AG10803 (cell line): ENCODE data around the gene IFT88.

Experiments
- DNase-seq: peaks from one replicate; pipeline ENCODE4 v3.0.0; 2010; ENCODE audit warnings: low read depth
- H3K4me3 ChIP-seq: 2 replicates; pipeline ENCODE4 v1.5.1; 2011; ENCODE audit warnings: mild to moderate bottlenecking, low read length, control low read depth
- TF ChIP-seq, protein P1 (sequence below): conservative IDR thresholded peaks from 2 replicates; pipeline ENCODE4 v1.5.1; 2011; ENCODE audit warnings: mild to moderate bottlenecking, low read length, control low read depth, inconsistent platforms

IFT88 gene

DNA sequence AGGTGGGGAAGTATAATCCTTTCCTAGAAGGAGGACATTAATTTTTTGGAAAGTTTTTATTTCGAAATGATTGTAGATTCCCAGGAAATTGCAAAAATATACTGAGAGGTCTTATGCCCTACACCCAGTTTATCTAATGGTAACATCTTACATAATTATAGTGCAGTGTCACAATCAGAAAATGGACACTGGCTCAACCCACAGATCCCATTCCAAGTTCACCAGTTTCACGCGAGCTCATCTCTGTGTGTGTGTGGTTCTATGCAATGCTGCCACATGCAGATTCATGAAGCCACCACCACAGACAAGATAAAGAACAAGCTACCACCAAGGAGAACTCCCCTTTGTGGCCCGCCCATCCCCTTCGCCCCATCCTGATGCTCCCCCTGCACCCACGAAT, 160.9 kb downstream of the IFT88 start:
- DNase-seq: no peak
- TF ChIP-seq, protein P1, sequence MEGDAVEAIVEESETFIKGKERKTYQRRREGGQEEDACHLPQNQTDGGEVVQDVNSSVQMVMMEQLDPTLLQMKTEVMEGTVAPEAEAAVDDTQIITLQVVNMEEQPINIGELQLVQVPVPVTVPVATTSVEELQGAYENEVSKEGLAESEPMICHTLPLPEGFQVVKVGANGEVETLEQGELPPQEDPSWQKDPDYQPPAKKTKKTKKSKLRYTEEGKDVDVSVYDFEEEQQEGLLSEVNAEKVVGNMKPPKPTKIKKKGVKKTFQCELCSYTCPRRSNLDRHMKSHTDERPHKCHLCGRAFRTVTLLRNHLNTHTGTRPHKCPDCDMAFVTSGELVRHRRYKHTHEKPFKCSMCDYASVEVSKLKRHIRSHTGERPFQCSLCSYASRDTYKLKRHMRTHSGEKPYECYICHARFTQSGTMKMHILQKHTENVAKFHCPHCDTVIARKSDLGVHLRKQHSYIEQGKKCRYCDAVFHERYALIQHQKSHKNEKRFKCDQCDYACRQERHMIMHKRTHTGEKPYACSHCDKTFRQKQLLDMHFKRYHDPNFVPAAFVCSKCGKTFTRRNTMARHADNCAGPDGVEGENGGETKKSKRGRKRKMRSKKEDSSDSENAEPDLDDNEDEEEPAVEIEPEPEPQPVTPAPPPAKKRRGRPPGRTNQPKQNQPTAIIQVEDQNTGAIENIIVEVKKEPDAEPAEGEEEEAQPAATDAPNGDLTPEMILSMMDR: no peak
- no peak overlapping the region for H3K4me3 ChIP-seq

DNA sequence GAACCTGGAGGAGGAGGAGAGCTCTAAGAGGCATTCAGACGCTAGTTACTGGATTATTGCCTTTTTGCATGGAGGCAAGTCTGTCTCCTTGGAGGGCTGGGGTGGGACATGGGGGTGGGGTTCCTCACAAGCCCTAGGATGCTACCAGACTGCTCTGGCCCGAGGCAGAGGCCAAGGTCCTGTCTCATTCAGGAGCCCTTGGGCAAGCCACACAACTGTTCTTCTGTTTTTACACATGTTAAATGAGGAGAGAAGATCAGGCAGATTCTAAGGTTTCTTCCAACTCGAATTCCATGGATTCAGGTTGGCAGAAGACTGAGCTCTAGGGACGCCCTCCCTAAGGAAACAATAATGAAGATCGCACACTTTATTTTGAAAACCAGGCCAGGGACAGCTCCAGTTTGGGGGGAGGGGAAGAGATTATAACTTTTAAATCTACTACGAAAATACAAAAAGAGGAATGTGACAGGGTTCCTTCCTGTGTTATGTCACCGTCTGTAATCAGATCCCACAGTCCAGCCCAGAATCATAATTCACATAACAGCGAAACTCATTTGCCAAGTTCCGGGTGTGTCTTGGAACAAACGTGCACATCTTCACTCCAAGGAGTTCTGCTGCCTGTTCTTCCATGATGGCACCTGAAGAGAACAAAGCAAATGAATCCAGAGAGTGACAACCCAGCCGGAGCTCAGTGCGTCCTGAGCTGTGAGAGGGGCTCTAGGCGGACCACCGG, 161.8 kb downstream of the IFT88 start:
- no peak overlapping the region for H3K4me3 ChIP-seq
- DNase-seq: peak; percentile 31
- TF ChIP-seq, protein P1: no peak

DNA sequence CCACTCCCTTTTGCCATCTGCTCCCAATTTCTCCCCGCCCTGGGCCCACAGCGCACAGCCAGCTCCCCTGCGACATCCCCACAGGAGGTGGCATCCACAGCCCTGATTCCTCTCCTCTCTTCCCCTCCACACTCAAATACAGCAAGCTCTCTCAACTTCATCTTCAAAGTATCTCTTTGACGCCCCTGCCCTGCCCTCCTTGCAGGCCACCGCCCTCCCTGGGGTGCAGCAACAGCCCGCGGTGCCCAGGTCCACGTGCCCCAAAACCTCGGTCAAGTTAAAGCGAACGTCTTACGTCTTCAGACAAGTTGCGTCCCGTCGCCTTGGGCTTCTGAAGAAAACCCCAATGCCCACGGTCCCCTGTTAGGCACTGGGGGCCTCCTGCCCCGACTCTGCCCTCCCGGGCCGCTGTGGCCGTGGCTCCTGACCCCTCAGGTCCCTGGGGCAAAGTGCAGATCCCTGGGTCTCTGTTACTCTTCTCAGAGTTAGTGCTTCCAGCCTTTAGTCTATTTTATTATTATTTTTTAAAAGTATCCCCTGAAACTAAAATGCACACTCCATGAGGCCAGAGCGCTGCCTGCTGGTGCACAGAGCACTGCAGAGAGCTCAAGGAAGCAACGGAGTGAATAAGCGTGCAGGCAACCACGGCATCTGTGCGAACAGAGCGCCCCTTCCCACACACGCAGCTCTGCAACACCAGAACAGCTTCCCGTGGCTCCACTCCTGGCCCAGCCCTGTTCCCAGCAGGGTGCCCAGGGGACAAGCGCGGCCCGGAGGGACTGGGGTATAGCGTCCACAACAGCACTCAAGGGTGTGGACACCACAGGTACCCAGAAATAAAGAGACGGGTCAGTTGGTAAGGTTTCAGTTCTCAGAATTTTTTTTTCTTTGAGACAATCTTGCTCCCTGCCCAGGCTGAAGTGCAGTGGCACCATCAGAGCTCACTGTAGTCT, 163.0 kb downstream of the IFT88 start:
- TF ChIP-seq, protein P1: no peak
- no peak for DNase-seq

DNA sequence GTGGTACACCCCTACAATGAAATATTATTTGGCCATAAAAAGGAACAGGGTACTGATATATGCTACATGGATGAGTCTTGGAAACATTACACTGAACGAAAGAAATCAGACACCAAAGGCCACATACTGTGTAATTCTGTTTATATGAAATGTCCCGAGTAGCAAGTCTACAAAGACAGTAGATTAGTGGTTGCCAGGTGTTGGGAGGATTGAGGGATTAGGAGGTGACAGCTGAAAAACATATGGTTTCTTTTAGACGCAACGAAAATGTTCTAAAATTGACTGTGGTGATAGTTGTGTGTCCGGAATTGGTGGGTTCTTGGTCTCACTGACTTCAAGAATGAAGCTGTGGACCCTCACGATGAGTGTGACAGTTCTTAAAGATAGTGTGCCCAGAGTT, 171.7 kb downstream of the IFT88 start:
- DNase-seq: no peak
- H3K4me3 ChIP-seq: no peak overlapping the region
- TF ChIP-seq, protein P1: no peak

More for the DNA sequence above, 163.0 kb downstream of the IFT88 start:
- no peak overlapping the region for H3K4me3 ChIP-seq

DNA sequence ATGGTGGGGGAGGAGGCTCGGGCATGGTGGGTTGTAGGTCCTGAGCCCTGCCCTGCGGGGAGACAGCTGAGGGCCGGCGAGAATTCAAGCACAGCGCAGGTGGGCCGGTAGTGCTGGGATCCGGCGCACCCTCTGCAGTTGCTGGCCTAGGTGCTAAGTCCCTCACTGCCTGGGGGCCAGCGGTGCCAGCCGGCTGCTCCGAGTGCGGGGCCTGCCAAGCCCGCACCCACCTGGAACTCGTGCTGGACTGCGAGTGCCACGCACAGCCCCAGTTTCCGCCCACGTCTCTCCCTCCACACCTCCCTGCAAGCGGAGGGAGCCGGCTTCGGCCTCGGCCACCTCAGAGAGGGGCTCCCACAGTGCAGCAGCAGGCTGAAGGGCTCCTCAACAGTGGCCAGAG, 173.1 kb downstream of the IFT88 start:
- DNase-seq: no peak
- TF ChIP-seq, protein P1: no peak
- no peak overlapping the region for H3K4me3 ChIP-seq
